WTC11 (cell line): Measurements from ENCODE around the gene RNF2.

Experiments used
- ATF1 ChIP-seq: sonication (generic); formaldehyde crosslinking; IDR thresholded peaks from 2 replicates; pipeline ENCODE4 v1.8.1; 2023; ENCODE audit warnings: mild to moderate bottlenecking, moderate library complexity, missing genetic modification reagents
- ATF2 ChIP-seq: sonication (generic); formaldehyde crosslinking; IDR thresholded peaks from 2 replicates; pipeline ENCODE4 v1.8.1; 2022; ENCODE audit warnings: low read depth, missing genetic modification reagents, borderline replicate concordance
- ATF3 ChIP-seq: sonication (generic); formaldehyde crosslinking; conservative IDR thresholded peaks from 2 replicates; pipeline ENCODE4 v1.8.1; 2022; ENCODE audit warnings: mild to moderate bottlenecking, missing genetic modification reagents
- CTCF ChIP-seq: fragments of 200-600 bp; IDR thresholded peaks from 2 replicates; pipeline ENCODE4 v1.8.0; 2022; ENCODE audit warnings: antibody characterized with exemption
- EMX1 ChIP-seq: fragments of 250-450 bp; sonication (Bioruptor Pico); IDR thresholded peaks from 2 replicates; pipeline ENCODE4 v1.8.0; 2021; ENCODE audit warnings: mild to moderate bottlenecking
- HMGXB4 ChIP-seq: sonication (generic); formaldehyde crosslinking; IDR thresholded peaks from 2 replicates; pipeline ENCODE4 v1.8.1; 2023; ENCODE audit warnings: mild to moderate bottlenecking, moderate library complexity, missing genetic modification reagents
- MAX ChIP-seq: sonication (generic); formaldehyde crosslinking; IDR thresholded peaks from 2 replicates; pipeline ENCODE4 v1.8.0; 2022; ENCODE audit warnings: mild to moderate bottlenecking, missing genetic modification reagents
- NFYB ChIP-seq: sonication (generic); formaldehyde crosslinking; conservative IDR thresholded peaks from 2 replicates; pipeline ENCODE4 v1.8.0; 2022; ENCODE audit warnings: low read depth, missing genetic modification reagents
- NR2C2 ChIP-seq: sonication (generic); formaldehyde crosslinking; IDR thresholded peaks from 2 replicates; pipeline ENCODE4 v1.8.0; 2022; ENCODE audit warnings: mild to moderate bottlenecking, missing genetic modification reagents
- SP1 ChIP-seq: sonication (generic); formaldehyde crosslinking; conservative IDR thresholded peaks from 2 replicates; pipeline ENCODE4 v1.8.1; 2022; ENCODE audit warnings: missing genetic modification reagents
- TEAD4 ChIP-seq: sonication (generic); formaldehyde crosslinking; IDR thresholded peaks from 2 replicates; pipeline ENCODE4 v1.8.0; 2022; ENCODE audit warnings: mild to moderate bottlenecking, missing genetic modification reagents
- ZNF232 ChIP-seq: sonication (generic); formaldehyde crosslinking; IDR thresholded peaks from 2 replicates; pipeline ENCODE4 v1.8.0; 2022; ENCODE audit warnings: mild to moderate bottlenecking, missing genetic modification reagents

GRCh38 chr1:185108321-185108720 is 63.0 kb downstream of the RNF2 start:
- TF ChIP-seq CTCF = no peak
- TF ChIP-seq NFYB (CRISPR knock-in tag) = no peak
- TF ChIP-seq SP1 = no peak
- TF ChIP-seq ATF3 = no peak
- no peak for TF ChIP-seq ZNF232 (CRISPR knock-in tag)
- no peak for TF ChIP-seq ATF1 (CRISPR knock-in tag)
- TF ChIP-seq MAX = no peak
- no peak for TF ChIP-seq ATF2 (CRISPR knock-in tag)
- no peak for TF ChIP-seq HMGXB4 (CRISPR knock-in tag)
- TF ChIP-seq EMX1 = no peak
- TF ChIP-seq NR2C2 = no peak
- TF ChIP-seq TEAD4 (CRISPR knock-in tag) = no peak
